ENCODE data around the gene MFAP1.

Gene MFAP1

GRCh38 chr15:43776101-43776717, 48.3 kb downstream of the MFAP1 start:
- no peak for FAIRE-seq

- no peak for FAIRE-seq
These were observed 49.0 kb downstream of the MFAP1 start for GRCh38 chr15:43775411-43775965.

- no peak for FAIRE-seq
These were observed 50.4 kb downstream of the MFAP1 start for GRCh38 chr15:43774062-43774461.

- FAIRE-seq, result no peak
These were observed 51.9 kb downstream of the MFAP1 start for GRCh38 chr15:43772624-43773023.

- FAIRE-seq, result no peak
These were observed 52.7 kb downstream of the MFAP1 start for GRCh38 chr15:43771816-43772215.

- no peak for FAIRE-seq
These were observed 54.8 kb downstream of the MFAP1 start for GRCh38 chr15:43769584-43770228.

- FAIRE-seq, result no peak
These were observed 60.6 kb downstream of the MFAP1 start for GRCh38 chr15:43763819-43764446.

GRCh38 chr15:43762824-43763223, 61.7 kb downstream of the MFAP1 start:
- no peak for FAIRE-seq
